Transverse colon (tissue), 4 donors: ENCODE results near the gene CDC20. TPM values are rescaled to one million over a fixed set of nuclear protein-coding genes. Genes with fewer than 3 reads are reported as not detected.

Experiments
- DNase-seq: peaks from one replicate; pipeline ENCODE4 v3.0.0-alpha.2; 2019
- H3K27ac ChIP-seq, 4 donors: fragments of 200-600 bp; sonication (generic); 2 replicates each; pipeline ENCODE4 v1.5.1; 2016 to 2018; ENCODE audit warnings: inconsistent platforms in 4 of 4
- H3K27me3 ChIP-seq: fragments of 200-600 bp; sonication (generic); 2 replicates; pipeline ENCODE4 v1.5.1; 2017; ENCODE audit warnings: inconsistent platforms
- H3K36me3 ChIP-seq, 4 donors: fragments of 200-600 bp; sonication (generic); 2 replicates each; pipeline ENCODE4 v1.5.1; 2017 to 2019; ENCODE audit warnings: inconsistent platforms in 4 of 4
- H3K4me1 ChIP-seq, 4 donors: fragments of 200-600 bp; sonication (generic); 2 replicates each; pipeline ENCODE4 v1.5.1; 2017 to 2020; ENCODE audit warnings: inconsistent platforms in 4 of 4
- H3K4me3 ChIP-seq, 4 donors: fragments of 200-600 bp; sonication (generic); 1 replicate in 1 of 4; 2 replicates in 3 of 4; pipeline versions ENCODE4 v1.5.1 to v1.6.1; 2017 to 2019; ENCODE audit warnings: inconsistent platforms in 4 of 4
- H3K9me3 ChIP-seq, 2 donors: fragments of 200-600 bp; sonication (generic); 2 replicates each; pipeline ENCODE4 v1.5.1; 2017 to 2019; ENCODE audit warnings: inconsistent platforms in 2 of 2
- EP300 ChIP-seq: sonication (generic); formaldehyde crosslinking; IDR thresholded peaks from one replicate; pipeline ENCODE4 v1.6.1; 2017; ENCODE audit warnings: antibody characterized with exemption, low read depth
- POLR2A ChIP-seq: fragments of 450-650 bp; IDR thresholded peaks from one replicate; pipeline ENCODE4 v1.6.1; 2016; ENCODE audit warnings: antibody characterized with exemption, mild to moderate bottlenecking, moderate library complexity
- POLR2AphosphoS5 ChIP-seq, 3 donors: sonication (generic); formaldehyde crosslinking; IDR thresholded peaks; one replicate each; pipeline ENCODE4 v1.6.1; 2016; ENCODE audit warnings: antibody characterized with exemption in 3 of 3
- WGBS, 2 donors: methylation state at CpG; one replicate each; pipeline ENCODE4 v1.1.5; 2018; ENCODE audit warnings: low coverage in 1 of 2; 5-methylcytosine and 5-hydroxymethylcytosine counted together
- in situ Hi-C, 4 donors: fragments of 200-750 bp; cut with MboI; loops; one replicate each; pipeline versions ENCODE4 v1.15.0 to v1.15.1; 2017; ENCODE audit warnings: low sequenced_read_pairs in 3 of 4, low pct_ligation_motif_present in 1 of 4, low pct_unique_long_range_greater_than_20kb in 1 of 4
- intact Hi-C: fragments of 100-400 bp; cut with DNase I; formaldehyde crosslinking; loops from one replicate; pipeline ENCODE4 v1.15.1; 2023; ENCODE audit warnings: low total_unique reads
- total RNA-seq, 4 donors: library from RNA; depleted of rRNA; stranded (reverse); fragments of >200 nt; gene quantifications; one replicate each; pipeline ENCODE4 v1.1.0, GENCODE V29; 2016
- TF ChIP-seq, protein P1 (sequence below), 5 experiments: fragments of 200-600 bp in 3 of 5; fragments of 450-650 bp in 2 of 5; sonication (generic) in 3 of 5; IDR thresholded peaks; 1 replicate in 2 of 5; 2 replicates in 3 of 5; pipeline ENCODE4 v1.5.1; 2016 to 2017; ENCODE audit warnings: antibody characterized with exemption in 5 of 5, inconsistent platforms in 3 of 5, mild to moderate bottlenecking in 2 of 5, moderate library complexity in 1 of 5

CDC20 gene
- total RNA-seq, 4 donors from 2014 or later: 2.9 to 38.4 (median 4.5) TPM; not detected in 1

DNA sequence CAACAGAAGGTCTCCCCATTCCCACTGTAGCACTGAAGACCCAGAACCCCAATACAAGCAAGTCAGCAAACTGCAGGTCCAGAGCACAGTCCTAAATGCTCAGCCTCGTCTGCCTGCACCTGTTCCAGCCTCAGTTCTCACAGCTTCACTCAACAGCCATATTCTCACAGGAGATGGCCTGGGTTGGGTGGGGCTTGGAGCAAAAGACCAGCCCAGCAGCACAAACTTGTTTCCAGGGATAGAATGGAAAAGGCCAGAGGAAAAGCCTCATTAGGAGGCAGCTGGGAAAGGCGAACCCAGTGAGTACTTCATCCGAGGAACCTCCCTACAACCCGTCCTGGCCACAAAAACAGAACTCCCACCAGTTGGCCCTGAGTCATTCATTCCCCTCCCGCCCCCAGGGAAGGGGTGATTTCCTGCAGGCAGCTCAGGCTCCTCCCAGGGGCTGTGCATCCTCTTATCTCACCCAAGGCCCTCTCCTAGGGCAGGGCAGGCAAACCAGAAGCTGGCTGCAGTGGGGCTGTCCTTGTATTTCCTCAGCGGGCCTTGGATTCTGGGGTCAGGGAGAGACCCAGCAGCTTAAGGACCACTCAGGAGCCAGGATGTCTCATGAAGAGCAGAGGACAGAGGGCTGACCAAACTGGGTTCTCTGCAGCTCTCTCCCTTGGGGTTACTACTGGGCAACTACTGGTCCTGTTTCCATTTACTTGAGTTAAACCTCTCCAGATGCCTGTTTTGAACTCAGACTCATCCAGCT is 28.6 kb upstream of the CDC20 start:
- Histone ChIP-seq H3K4me1 (peaks cover 0 to 9% (median 4%) of the 10 kb centered on the region in 4 donors), H3K27ac (no peak overlapping the region), H3K27me3 (no peaks in the 10 kb centered on the region), H3K36me3 (no peaks in the 10 kb centered on the region), H3K4me3 (no peak overlapping the region), H3K9me3 (peaks cover 0 to 9% of the 10 kb centered on the region in 2 donors)
- intact Hi-C loops: no loop called here
- WGBS, 2 donors: 50 to 59% methylated on average over 1 to 6 of the region's 6 CpGs
- TF ChIP-seq POLR2A (no peak), POLR2AphosphoS5 (IDR thresholded peaks at IDR 0.05) (no peak), EP300 (no peak)
- TF ChIP-seq, protein P1, sequence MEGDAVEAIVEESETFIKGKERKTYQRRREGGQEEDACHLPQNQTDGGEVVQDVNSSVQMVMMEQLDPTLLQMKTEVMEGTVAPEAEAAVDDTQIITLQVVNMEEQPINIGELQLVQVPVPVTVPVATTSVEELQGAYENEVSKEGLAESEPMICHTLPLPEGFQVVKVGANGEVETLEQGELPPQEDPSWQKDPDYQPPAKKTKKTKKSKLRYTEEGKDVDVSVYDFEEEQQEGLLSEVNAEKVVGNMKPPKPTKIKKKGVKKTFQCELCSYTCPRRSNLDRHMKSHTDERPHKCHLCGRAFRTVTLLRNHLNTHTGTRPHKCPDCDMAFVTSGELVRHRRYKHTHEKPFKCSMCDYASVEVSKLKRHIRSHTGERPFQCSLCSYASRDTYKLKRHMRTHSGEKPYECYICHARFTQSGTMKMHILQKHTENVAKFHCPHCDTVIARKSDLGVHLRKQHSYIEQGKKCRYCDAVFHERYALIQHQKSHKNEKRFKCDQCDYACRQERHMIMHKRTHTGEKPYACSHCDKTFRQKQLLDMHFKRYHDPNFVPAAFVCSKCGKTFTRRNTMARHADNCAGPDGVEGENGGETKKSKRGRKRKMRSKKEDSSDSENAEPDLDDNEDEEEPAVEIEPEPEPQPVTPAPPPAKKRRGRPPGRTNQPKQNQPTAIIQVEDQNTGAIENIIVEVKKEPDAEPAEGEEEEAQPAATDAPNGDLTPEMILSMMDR (IDR thresholded peaks at IDR 0.05): no peak
- in situ Hi-C loops: no loop called here
- DNase-seq: no peak

DNA sequence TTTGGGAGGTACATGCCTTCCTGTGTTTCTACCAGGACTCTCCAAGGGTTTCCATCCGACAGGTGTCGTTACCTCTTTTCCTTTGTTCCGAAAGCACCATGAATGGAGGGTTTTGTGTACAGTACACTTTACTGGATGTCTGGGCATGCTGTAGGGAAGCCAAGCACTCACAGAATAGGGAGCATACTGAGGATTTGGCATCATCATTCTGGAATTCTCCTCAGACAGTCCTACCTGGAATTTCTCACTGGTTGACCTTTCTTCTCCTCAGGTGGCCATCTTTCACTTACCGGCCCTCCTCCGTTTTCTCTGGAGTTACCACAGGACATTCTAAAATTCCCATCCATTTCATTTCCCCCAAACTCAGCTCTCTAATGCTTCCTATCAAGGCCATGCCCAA is 27.1 kb upstream of the CDC20 start:
- no peak for DNase-seq
- intact Hi-C loops: no loop called here
- no peaks in the 10 kb centered on the region for H3K27me3 ChIP-seq
- H3K4me3 ChIP-seq: no peak overlapping the region
- peaks cover 0 to 9% of the 10 kb centered on the region in 2 donors for H3K9me3 ChIP-seq
- peaks cover 0 to 9% (median 4%) of the 10 kb centered on the region in 4 donors for H3K4me1 ChIP-seq
- 95 to 98% methylated on average over 4 to 5 of the region's 5 CpGs for WGBS, 2 donors
- H3K36me3 ChIP-seq: no peaks in the 10 kb centered on the region
- no peak overlapping the region for H3K27ac ChIP-seq
- in situ Hi-C loops: no loop called here
- TF ChIP-seq EP300 (no peak), POLR2AphosphoS5 (IDR thresholded peaks at IDR 0.05) (no peak), POLR2A (no peak)
- TF ChIP-seq, protein P1 (IDR thresholded peaks at IDR 0.05): no peak

DNA sequence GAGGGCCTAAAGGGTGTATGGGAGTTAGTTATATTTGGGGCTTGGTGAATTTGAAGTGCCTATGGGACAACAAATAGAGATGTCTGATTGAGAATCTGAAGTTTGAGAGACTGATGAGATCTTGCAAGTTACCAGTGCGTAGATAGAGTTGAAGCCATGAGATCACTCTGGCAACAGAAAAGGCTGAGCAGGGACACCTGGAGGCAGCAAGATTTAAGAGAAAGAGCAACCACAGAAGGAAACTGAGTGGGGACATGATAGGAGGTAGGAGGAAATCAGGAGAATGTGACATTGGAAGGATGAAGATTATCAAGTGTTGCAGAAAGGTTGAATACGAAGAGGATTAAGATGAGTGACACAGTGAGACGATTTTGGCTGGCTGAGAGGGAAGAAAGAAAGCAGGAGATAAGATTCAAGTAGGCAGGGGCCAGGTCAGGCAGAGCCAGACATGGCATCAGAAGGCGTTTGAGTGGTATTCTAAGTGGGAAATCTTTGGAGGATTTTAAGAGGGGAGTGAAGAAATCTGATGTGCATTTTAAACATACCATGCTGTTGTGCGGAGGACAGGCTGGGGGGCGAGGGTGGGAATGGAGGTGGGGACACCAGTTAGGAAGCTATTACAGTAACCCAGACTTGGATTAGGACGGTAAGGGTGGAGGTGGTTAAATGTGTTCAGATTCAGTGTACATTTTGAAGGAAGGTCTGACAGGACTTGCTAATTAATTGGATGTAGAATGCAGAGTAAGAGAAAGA is 24.2 kb upstream of the CDC20 start:
- Histone ChIP-seq H3K27ac (no peak overlapping the region), H3K27me3 (no peaks in the 10 kb centered on the region), H3K9me3 (no peaks in the 10 kb centered on the region), H3K36me3 (no peaks in the 10 kb centered on the region), H3K4me1 (peaks cover 0 to 9% (median 4%) of the 10 kb centered on the region in 4 donors), H3K4me3 (no peak overlapping the region)
- no peak for TF ChIP-seq POLR2A
- intact Hi-C loops: no loop called here
- in situ Hi-C loops: no loop called here
- WGBS, 2 donors: 70 to 78% methylated on average over 7 of the region's 7 CpGs
- DNase-seq: no peak

DNA sequence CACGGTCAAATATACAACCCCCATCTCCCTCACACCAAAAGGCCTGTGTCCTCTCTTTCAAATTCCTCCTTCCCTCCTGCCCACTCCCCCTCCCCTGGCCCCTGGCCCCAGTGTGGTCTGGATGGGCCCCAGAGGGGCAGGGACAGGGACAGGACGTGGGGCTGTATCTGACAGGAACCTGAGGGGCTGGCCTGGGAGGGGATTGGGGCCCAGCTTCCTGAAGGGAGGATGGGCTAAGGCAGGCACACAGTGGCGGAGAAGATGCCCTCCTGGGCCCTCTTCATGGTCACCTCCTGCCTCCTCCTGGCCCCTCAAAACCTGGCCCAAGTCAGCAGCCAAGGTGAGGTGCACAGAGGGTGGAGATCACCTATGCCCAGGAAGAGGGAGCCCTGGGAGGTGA is 21.2 kb upstream of the CDC20 start, which contains the start of gene MPL:
Gene MPL, plus strand, starts transcription at position 231 of the 400 bp plus-strand sequence. Its CDS starts 31 bp downstream, at position 262.
- Histone ChIP-seq H3K36me3 (no peaks in the 10 kb centered on the region), H3K4me3 (no peak within 1 kb of the TSS), H3K9me3 (no peaks in the 10 kb centered on the region), H3K27me3 (no peaks in the 10 kb centered on the region), H3K27ac (no peak within 1 kb of the TSS), H3K4me1 (no peaks in the 10 kb centered on the region)
- DNase-seq: no peak
- in situ Hi-C loops: no loop called here
- 87% methylated on average over 3 of the region's 3 CpGs; no CpG with 5 or more reads in 1 of the 2 donors for WGBS, 2 donors
- TF ChIP-seq POLR2AphosphoS5 (IDR thresholded peaks at IDR 0.05): no peak
- TF ChIP-seq, protein P1 (IDR thresholded peaks at IDR 0.05): no peak
- TF ChIP-seq POLR2A: no peak
- no peak for TF ChIP-seq EP300
- intact Hi-C loops: no loop called here
